Measurements from ENCODE around the gene FAM13A.
"Not testable (repeated sequence)": the region's sequence is repeated elsewhere in the genome, so short reads cannot be mapped to it uniquely, and the experiment has no call there.

Gene FAM13A

GRCh38 chr4:89039730-89040338, 17.2 kb downstream of the FAM13A start:
- H3K4me3 ChIP-seq (ENCODE audit: low read depth in 1 of 2, low read length in 2 of 2) = no peak overlapping the region
- H3K27ac ChIP-seq (ENCODE audit: low read depth, low read length) = no peak overlapping the region
- H3K36me3 ChIP-seq (ENCODE audit: insufficient read depth, low read length) = no peaks in the 10 kb centered on the region
- no peaks in the 10 kb centered on the region for H3K4me1 ChIP-seq (ENCODE audit: insufficient read depth, low read length)
- H3K27me3 ChIP-seq (ENCODE audit: control insufficient read depth in 1 of 2, insufficient read depth in 2 of 2, low read length in 2 of 2) = no peaks in the 10 kb centered on the region
- no peak overlapping the region for H3K9ac ChIP-seq (ENCODE audit: low read length)
- H3K9me3 ChIP-seq (ENCODE audit: low read length) = no peaks in the 10 kb centered on the region

DNA sequence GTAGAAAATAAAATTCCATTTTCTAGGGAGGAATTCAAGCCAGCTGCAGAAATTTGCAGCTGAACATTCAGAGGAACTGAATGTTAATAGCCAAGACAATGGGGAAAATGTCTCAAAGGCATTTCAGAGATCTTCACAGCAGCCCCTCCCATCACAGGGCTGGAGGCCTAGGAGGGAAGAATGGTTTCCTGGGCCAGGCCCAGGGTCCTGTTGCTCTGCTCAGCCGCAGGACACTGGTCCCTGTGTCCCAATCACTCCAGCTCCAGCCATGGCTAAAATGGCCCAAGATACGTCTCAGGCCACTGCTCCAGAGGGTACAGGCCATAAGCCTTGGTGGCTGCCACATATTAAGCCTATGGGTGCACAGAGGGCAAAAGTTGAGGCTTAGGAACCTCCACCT, 20.4 kb downstream of the FAM13A start:
- H3K9ac ChIP-seq (ENCODE audit: low read length) = no peak overlapping the region

GRCh38 chr4:89031272-89031671, 25.7 kb downstream of the FAM13A start:
- H3K27me3 ChIP-seq (ENCODE audit: control insufficient read depth in 1 of 2, insufficient read depth in 2 of 2, low read length in 2 of 2) = no peaks in the 10 kb centered on the region
- no peaks in the 10 kb centered on the region for H3K9me3 ChIP-seq (ENCODE audit: low read length)
- no peak overlapping the region for H3K4me3 ChIP-seq (ENCODE audit: low read depth in 1 of 2, low read length in 2 of 2)
- peaks cover 5% of the 10 kb centered on the region for H3K36me3 ChIP-seq (ENCODE audit: insufficient read depth, low read length)
- no peak overlapping the region for H3K27ac ChIP-seq (ENCODE audit: low read depth, low read length)
- H3K4me1 ChIP-seq (ENCODE audit: insufficient read depth, low read length) = no peaks in the 10 kb centered on the region
- no peak overlapping the region for H3K9ac ChIP-seq (ENCODE audit: low read length)

More for the DNA sequence above, 20.4 kb downstream of the FAM13A start:
- Histone ChIP-seq H3K27me3 (ENCODE audit: control insufficient read depth in 1 of 2, insufficient read depth in 2 of 2, low read length in 2 of 2) (no peaks in the 10 kb centered on the region), H3K4me3 (ENCODE audit: low read depth in 1 of 2, low read length in 2 of 2) (no peak overlapping the region), H3K9me3 (ENCODE audit: low read length) (no peaks in the 10 kb centered on the region), H3K27ac (ENCODE audit: low read depth, low read length) (no peak overlapping the region), H3K36me3 (ENCODE audit: insufficient read depth, low read length) (no peaks in the 10 kb centered on the region), H3K4me1 (ENCODE audit: insufficient read depth, low read length) (no peaks in the 10 kb centered on the region)

GRCh38 chr4:89029591-89029990, 27.4 kb downstream of the FAM13A start:
- no peaks in the 10 kb centered on the region for H3K9me3 ChIP-seq (ENCODE audit: low read length)
- no peak overlapping the region for H3K27ac ChIP-seq (ENCODE audit: low read depth, low read length)
- no peaks in the 10 kb centered on the region for H3K27me3 ChIP-seq (ENCODE audit: control insufficient read depth in 1 of 2, insufficient read depth in 2 of 2, low read length in 2 of 2)
- peaks cover 5% of the 10 kb centered on the region for H3K36me3 ChIP-seq (ENCODE audit: insufficient read depth, low read length)
- no peak overlapping the region for H3K4me3 ChIP-seq (ENCODE audit: low read depth in 1 of 2, low read length in 2 of 2)
- H3K9ac ChIP-seq (ENCODE audit: low read length) = no peak overlapping the region
- peaks cover 2% of the 10 kb centered on the region for H3K4me1 ChIP-seq (ENCODE audit: insufficient read depth, low read length)

DNA sequence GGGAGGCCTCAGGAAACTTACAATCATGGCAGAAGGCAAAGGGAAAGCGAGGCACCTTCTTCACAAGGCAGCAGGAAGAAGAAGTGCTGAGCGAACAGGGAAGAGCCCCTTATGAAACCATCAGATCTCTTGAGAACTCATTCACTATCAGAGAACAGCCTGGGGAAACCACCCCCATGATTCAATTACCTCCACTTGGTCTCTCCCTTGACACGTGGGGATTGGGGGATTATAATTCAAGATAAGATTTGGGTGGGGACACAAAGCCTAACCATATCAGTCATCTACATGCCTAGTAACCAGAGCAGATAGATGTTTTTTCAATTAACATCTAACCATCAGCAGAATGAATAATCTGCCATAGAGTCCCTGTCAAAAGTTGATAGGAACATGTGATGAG, 30.4 kb downstream of the FAM13A start:
- Histone ChIP-seq H3K27ac (ENCODE audit: low read depth, low read length) (no peak overlapping the region), H3K27me3 (ENCODE audit: control insufficient read depth in 1 of 2, insufficient read depth in 2 of 2, low read length in 2 of 2) (no peaks in the 10 kb centered on the region), H3K36me3 (ENCODE audit: insufficient read depth, low read length) (peaks cover 5% of the 10 kb centered on the region), H3K4me3 (ENCODE audit: low read depth in 1 of 2, low read length in 2 of 2) (no peak overlapping the region), H3K4me1 (ENCODE audit: insufficient read depth, low read length) (peaks cover 9% of the 10 kb centered on the region), H3K9ac (ENCODE audit: low read length) (no peak overlapping the region), H3K9me3 (ENCODE audit: low read length) (no peaks in the 10 kb centered on the region)

DNA sequence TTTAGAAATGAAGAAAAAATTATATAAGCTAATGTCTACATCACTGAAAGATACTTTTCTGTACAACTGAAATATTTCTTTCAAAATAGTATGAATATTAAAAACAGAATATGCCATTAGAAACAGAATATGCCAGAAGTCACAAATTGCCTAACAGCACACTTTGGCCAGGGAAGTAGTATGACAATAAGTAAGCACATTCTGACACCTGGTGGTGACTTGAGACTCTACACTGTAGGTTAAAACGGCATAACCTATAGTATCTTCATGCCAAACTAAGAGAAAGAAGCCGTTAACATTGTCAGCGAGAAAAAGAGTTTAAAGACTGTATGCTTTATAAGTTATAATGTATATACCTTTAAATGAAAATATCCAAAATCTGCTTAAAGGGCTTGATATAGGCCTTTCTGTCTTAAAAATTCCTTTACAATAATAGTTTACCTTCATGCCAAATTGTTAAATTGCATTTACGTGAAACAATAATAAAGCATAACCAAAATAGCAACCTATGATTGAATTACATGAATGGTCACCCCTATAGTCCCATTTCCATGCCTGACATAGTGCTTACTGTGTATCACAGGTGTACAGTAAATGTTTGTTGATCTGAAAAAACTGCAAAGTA, 32.8 kb downstream of the FAM13A start:
- H3K4me1 ChIP-seq (ENCODE audit: insufficient read depth, low read length) = peaks cover 9% of the 10 kb centered on the region
- no peak overlapping the region for H3K9ac ChIP-seq (ENCODE audit: low read length)
- H3K4me3 ChIP-seq (ENCODE audit: low read depth in 1 of 2, low read length in 2 of 2) = no peak overlapping the region
- peaks cover 6% of the 10 kb centered on the region for H3K36me3 ChIP-seq (ENCODE audit: insufficient read depth, low read length)
- no peak overlapping the region for H3K27ac ChIP-seq (ENCODE audit: low read depth, low read length)
- H3K27me3 ChIP-seq (ENCODE audit: control insufficient read depth in 1 of 2, insufficient read depth in 2 of 2, low read length in 2 of 2) = no peaks in the 10 kb centered on the region
- H3K9me3 ChIP-seq (ENCODE audit: low read length) = no peaks in the 10 kb centered on the region

DNA sequence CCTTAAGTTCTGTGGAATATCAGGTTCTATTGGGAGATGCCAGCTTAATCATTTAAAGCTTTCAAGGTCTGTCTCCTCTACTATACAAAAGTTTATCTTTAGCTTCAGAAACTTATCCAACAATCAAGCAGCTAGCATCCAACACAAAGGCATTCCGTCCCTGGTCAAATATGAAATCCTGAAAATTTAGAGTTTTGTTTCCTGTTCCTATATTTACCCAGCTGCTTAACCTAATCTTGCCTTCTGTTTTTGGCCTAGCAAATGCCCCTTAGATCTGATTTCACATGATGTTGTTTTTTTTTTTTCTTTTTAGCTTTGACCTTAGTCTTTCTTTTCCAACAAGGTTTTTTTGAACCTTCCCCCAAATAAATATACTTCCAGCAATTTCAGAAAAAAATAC, 33.8 kb downstream of the FAM13A start:
- peak overlapping the region; percentile 23 for H3K9ac ChIP-seq (ENCODE audit: low read length)
- H3K9me3 ChIP-seq (ENCODE audit: low read length) = no peaks in the 10 kb centered on the region
- H3K36me3 ChIP-seq (ENCODE audit: insufficient read depth, low read length) = peaks cover 14% of the 10 kb centered on the region
- no peak overlapping the region for H3K4me3 ChIP-seq (ENCODE audit: low read depth in 1 of 2, low read length in 2 of 2)
- peaks cover 9% of the 10 kb centered on the region for H3K4me1 ChIP-seq (ENCODE audit: insufficient read depth, low read length)
- no peaks in the 10 kb centered on the region for H3K27me3 ChIP-seq (ENCODE audit: control insufficient read depth in 1 of 2, insufficient read depth in 2 of 2, low read length in 2 of 2)
- no peak overlapping the region for H3K27ac ChIP-seq (ENCODE audit: low read depth, low read length)

DNA sequence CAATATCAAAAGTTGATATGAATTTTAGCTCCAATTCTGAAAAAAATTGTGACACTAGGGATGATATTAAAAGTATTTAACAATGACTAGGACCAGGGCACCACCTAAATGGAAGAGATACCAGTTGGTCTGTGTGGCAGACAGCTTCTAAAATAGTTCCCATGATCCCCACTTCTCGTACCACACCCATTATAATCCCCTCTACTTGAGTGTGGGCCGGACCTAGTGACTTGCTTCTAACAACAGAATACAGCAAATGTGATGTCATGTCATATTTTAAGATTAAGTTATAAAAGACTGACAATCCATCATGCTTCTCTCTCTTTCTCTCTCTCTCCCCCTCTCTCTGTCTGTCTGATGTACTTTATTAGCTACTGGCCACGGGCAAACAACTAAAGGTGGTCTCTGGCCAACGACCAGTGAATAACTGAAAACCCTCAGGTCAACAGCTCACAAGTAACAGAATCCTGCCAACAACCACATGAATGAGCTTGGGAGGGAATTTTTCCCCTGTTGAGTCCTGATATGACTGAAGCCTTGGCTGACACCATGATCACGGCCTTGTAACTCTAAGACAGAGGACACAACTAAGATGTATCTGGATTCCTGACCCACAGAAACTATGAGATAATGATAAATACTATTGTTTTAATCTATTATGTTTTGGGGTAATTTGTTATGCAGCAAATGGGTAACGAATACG, 34.4 kb downstream of the FAM13A start:
- Histone ChIP-seq H3K4me3 (ENCODE audit: low read depth in 1 of 2, low read length in 2 of 2) (no peak overlapping the region), H3K27me3 (ENCODE audit: control insufficient read depth in 1 of 2, insufficient read depth in 2 of 2, low read length in 2 of 2) (no peaks in the 10 kb centered on the region), H3K27ac (ENCODE audit: low read depth, low read length) (no peak overlapping the region), H3K4me1 (ENCODE audit: insufficient read depth, low read length) (peaks cover 9% of the 10 kb centered on the region), H3K36me3 (ENCODE audit: insufficient read depth, low read length) (peaks cover 17% of the 10 kb centered on the region), H3K9ac (ENCODE audit: low read length) (no peak overlapping the region), H3K9me3 (ENCODE audit: low read length) (no peaks in the 10 kb centered on the region)

DNA sequence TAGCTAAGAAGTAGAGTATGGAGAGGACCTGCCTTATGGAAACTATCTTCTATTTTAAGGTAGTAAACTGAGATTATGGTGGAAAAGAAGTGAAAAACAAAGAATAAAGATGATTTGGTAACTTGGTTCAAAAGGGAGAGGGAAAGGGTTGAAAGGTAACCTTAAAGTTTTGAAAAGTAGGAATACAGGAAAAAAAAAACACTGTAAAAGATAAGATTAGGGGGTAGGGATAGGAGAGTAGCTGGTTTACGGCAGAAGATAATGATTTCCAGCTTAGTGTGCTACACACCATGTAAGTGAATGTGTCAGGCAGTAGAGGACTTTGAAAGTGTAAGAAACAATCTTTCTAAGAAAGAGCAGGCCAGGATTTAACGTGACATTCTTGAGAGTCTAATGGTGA, 35.3 kb downstream of the FAM13A start:
- Histone ChIP-seq H3K4me3 (ENCODE audit: low read depth in 1 of 2, low read length in 2 of 2) (no peak overlapping the region), H3K9me3 (ENCODE audit: low read length) (no peaks in the 10 kb centered on the region), H3K27ac (ENCODE audit: low read depth, low read length) (no peak overlapping the region), H3K27me3 (ENCODE audit: control insufficient read depth in 1 of 2, insufficient read depth in 2 of 2, low read length in 2 of 2) (no peaks in the 10 kb centered on the region), H3K9ac (ENCODE audit: low read length) (no peak overlapping the region), H3K4me1 (ENCODE audit: insufficient read depth, low read length) (peaks cover 9% of the 10 kb centered on the region), H3K36me3 (ENCODE audit: insufficient read depth, low read length) (peaks cover 14% of the 10 kb centered on the region)

GRCh38 chr4:89021062-89021461, 35.9 kb downstream of the FAM13A start:
- Histone ChIP-seq H3K9me3 (ENCODE audit: low read length) (no peaks in the 10 kb centered on the region), H3K27me3 (ENCODE audit: control insufficient read depth in 1 of 2, insufficient read depth in 2 of 2, low read length in 2 of 2) (no peaks in the 10 kb centered on the region), H3K36me3 (ENCODE audit: insufficient read depth, low read length) (peaks cover 12% of the 10 kb centered on the region), H3K27ac (ENCODE audit: low read depth, low read length) (no peak overlapping the region), H3K4me1 (ENCODE audit: insufficient read depth, low read length) (peaks cover 9% of the 10 kb centered on the region), H3K9ac (ENCODE audit: low read length) (no peak overlapping the region), H3K4me3 (ENCODE audit: low read depth in 1 of 2, low read length in 2 of 2) (no peak overlapping the region)

DNA sequence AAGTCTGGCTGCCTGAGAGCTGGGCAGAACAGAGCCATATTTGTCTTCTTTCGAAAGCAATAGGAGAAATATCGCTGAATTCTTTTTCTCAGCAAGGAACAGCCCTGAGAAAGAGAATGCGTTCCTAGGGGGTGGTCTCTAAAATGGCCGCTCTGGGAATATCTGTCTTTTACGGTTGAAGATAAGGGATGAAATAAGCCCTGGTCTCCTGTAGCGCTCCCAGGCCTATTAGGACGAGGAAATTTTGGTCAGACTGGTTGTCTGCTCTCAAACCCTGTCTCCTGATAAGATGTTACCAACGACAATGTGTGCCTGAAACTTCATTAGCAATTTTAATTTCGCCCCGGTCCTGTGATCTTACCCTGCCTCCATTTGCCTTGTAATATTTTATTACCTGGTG, 42.1 kb downstream of the FAM13A start:
- peaks cover 15% of the 10 kb centered on the region for H3K36me3 ChIP-seq (ENCODE audit: insufficient read depth, low read length)
- not testable (repeated sequence) for H3K4me3 ChIP-seq (ENCODE audit: low read depth in 1 of 2, low read length in 2 of 2); H3K4me1 ChIP-seq (ENCODE audit: insufficient read depth, low read length); H3K27ac ChIP-seq (ENCODE audit: low read depth, low read length); H3K27me3 ChIP-seq (ENCODE audit: control insufficient read depth in 1 of 2, insufficient read depth in 2 of 2, low read length in 2 of 2); H3K9ac ChIP-seq (ENCODE audit: low read length); H3K9me3 ChIP-seq (ENCODE audit: low read length)

Measured in muscle layer of colon (tissue), 2 donors.